ENCODE results near the gene CDIP1. TPM values are rescaled to one million over a fixed set of nuclear protein-coding genes. Genes with fewer than 3 reads are reported as not detected.

Gene CDIP1
- total RNA-seq, 2 donors from 2014 or later = 41.8 to 64.4 TPM

DNA sequence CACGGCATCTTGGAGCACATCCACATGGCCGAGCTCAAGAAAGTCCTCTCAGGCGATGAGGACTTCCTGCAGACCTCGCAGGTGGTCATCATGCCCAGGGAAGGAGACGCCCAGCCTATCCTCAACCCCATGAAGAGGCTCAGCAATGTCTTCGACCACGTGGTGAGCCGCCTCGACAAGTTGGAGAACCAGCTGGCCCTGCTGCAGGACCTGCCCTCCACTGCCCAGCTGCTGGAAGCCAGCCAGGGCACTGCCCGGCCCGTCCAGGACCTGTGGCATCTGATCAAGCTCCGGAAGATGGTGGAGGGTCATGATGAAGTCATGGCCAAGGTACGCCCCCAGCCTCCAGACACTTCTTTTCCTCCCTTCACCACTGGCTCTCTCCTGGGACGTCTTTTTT lies 18.0 kb upstream of the CDIP1 start:
- Histone ChIP-seq H3K9ac (ENCODE audit: extremely low read depth, low read length, poor library complexity, severe bottlenecking) (no peak overlapping the region), H3K27me3 (ENCODE audit: control insufficient read depth, insufficient read depth, low read length, poor library complexity, severe bottlenecking) (no peaks in the 10 kb centered on the region), H3K27ac (ENCODE audit: low read depth, low read length) (no peak overlapping the region), H3K9me3 (ENCODE audit: control insufficient read depth, low read length) (no peaks in the 10 kb centered on the region), H3K36me3 (ENCODE audit: control insufficient read depth, insufficient read depth, low read length) (no peaks in the 10 kb centered on the region), H3K4me1 (ENCODE audit: control insufficient read depth, insufficient read depth, low read length) (no peaks in the 10 kb centered on the region), H3K4me3 (ENCODE audit: low read length) (no peak overlapping the region)
- Mint-ChIP-seq H3K27me3 (ENCODE audit: insufficient read depth) (no peaks in the 10 kb centered on the region), H3K9me3 (no peaks in the 10 kb centered on the region), H3K4me3 (no peak overlapping the region), H3K36me3 (ENCODE audit: low read depth) (no peaks in the 10 kb centered on the region), H3K4me1 (no peaks in the 10 kb centered on the region), H3K27ac (no peak overlapping the region)
- 94 to 96% methylated on average over 7 to 14 of the region's 14 CpGs for whole genome bisulfite sequencing, 2 experiments (ENCODE audit: insufficient coverage in 1 of 2, insufficient read length in 1 of 2)
- no peak for DNase-seq
- TF ChIP-seq CTCF (conservative IDR thresholded peaks at IDR 0.05) = no peak

GRCh38 chr16:4556112-4556511 lies 17.5 kb upstream of the CDIP1 start, which contains the start of gene C16orf96:
Gene C16orf96, plus strand, starts transcription at chr16:4556340. Its CDS starts 150 bp downstream, at chr16:4556490.
- Histone ChIP-seq H3K27me3 (ENCODE audit: control insufficient read depth, insufficient read depth, low read length, poor library complexity, severe bottlenecking) (no peaks in the 10 kb centered on the region), H3K4me3 (ENCODE audit: low read length) (no peak within 1 kb of the TSS), H3K27ac (ENCODE audit: low read depth, low read length) (no peak within 1 kb of the TSS), H3K9me3 (ENCODE audit: control insufficient read depth, low read length) (no peaks in the 10 kb centered on the region), H3K4me1 (ENCODE audit: control insufficient read depth, insufficient read depth, low read length) (no peaks in the 10 kb centered on the region), H3K9ac (ENCODE audit: extremely low read depth, low read length, poor library complexity, severe bottlenecking) (no peak within 1 kb of the TSS), H3K36me3 (ENCODE audit: control insufficient read depth, insufficient read depth, low read length) (no peaks in the 10 kb centered on the region)
- WGBS, 2 experiments (ENCODE audit: insufficient coverage in 1 of 2, insufficient read length in 1 of 2) = 67 to 93% methylated on average over 4 of the region's 4 CpGs
- Mint-ChIP-seq H3K9me3 (no peaks in the 10 kb centered on the region), H3K27ac (no peak within 1 kb of the TSS), H3K4me1 (no peaks in the 10 kb centered on the region), H3K27me3 (ENCODE audit: insufficient read depth) (no peaks in the 10 kb centered on the region), H3K36me3 (ENCODE audit: low read depth) (no peaks in the 10 kb centered on the region), H3K4me3 (no peak within 1 kb of the TSS)
- no peak for TF ChIP-seq CTCF (conservative IDR thresholded peaks at IDR 0.05)
- DNase-seq = no peak

- Histone ChIP-seq H3K36me3 (ENCODE audit: control insufficient read depth, insufficient read depth, low read length) (no peaks in the 10 kb centered on the region), H3K9ac (ENCODE audit: extremely low read depth, low read length, poor library complexity, severe bottlenecking) (no peak overlapping the region), H3K27ac (ENCODE audit: low read depth, low read length) (no peak overlapping the region), H3K4me3 (ENCODE audit: low read length) (no peak overlapping the region), H3K9me3 (ENCODE audit: control insufficient read depth, low read length) (no peaks in the 10 kb centered on the region), H3K4me1 (ENCODE audit: control insufficient read depth, insufficient read depth, low read length) (no peaks in the 10 kb centered on the region), H3K27me3 (ENCODE audit: control insufficient read depth, insufficient read depth, low read length, poor library complexity, severe bottlenecking) (no peaks in the 10 kb centered on the region)
- Mint-ChIP-seq H3K9me3 (no peaks in the 10 kb centered on the region), H3K27me3 (ENCODE audit: insufficient read depth) (no peaks in the 10 kb centered on the region), H3K36me3 (ENCODE audit: low read depth) (no peaks in the 10 kb centered on the region), H3K27ac (no peak overlapping the region), H3K4me3 (no peak overlapping the region), H3K4me1 (no peaks in the 10 kb centered on the region)
- no peak for DNase-seq
- TF ChIP-seq CTCF (conservative IDR thresholded peaks at IDR 0.05) = no peak
- 97 to 100% methylated on average over 3 of the region's 3 CpGs for WGBS, 2 experiments (ENCODE audit: insufficient coverage in 1 of 2, insufficient read length in 1 of 2)
These were observed 14.0 kb upstream of the CDIP1 start for GRCh38 chr16:4552541-4552940.
